Measurements from ENCODE around the gene CBFB.
"Not testable (repeated sequence)": the region's sequence is repeated elsewhere in the genome, so short reads cannot be mapped to it uniquely, and the experiment has no call there.

The CBFB gene

GRCh38 chr16:67101311-67102082 lies 72.5 kb downstream of the CBFB start:
- no peak for DNase-seq

GRCh38 chr16:67104061-67104460 lies 75.1 kb downstream of the CBFB start:
- DNase-seq, result no peak

- no peak for DNase-seq
Measured at GRCh38 chr16:67104845-67105244, 75.9 kb downstream of the CBFB start.

- no peak for DNase-seq
Measured at GRCh38 chr16:67105246-67105645, 76.3 kb downstream of the CBFB start.

- DNase-seq, result no peak
Measured at GRCh38 chr16:67105881-67106280, 76.9 kb downstream of the CBFB start.

GRCh38 chr16:67108489-67108888 lies 79.5 kb downstream of the CBFB start:
- no peak for DNase-seq

GRCh38 chr16:67108931-67109406 lies 80.0 kb downstream of the CBFB start:
- peak in 1 of 2 donors; percentile 18 for DNase-seq

- peak; percentile 96 to 98 for DNase-seq
Measured at GRCh38 chr16:67109407-67110135, 80.6 kb downstream of the CBFB start, which contains the start of gene PHAF1. TSS of gene PHAF1 (plus strand) at chr16:67109941. CDS start at chr16:67110176, 235 bp downstream.

- no peak for DNase-seq
Measured at GRCh38 chr16:67111951-67112444, 83.0 kb downstream of the CBFB start.

GRCh38 chr16:67112591-67113399 lies 83.8 kb downstream of the CBFB start:
- no peak for DNase-seq

- no peak for DNase-seq
Measured at GRCh38 chr16:67114793-67115192, 85.8 kb downstream of the CBFB start.

- no peak for DNase-seq
Measured at GRCh38 chr16:67115639-67116038, 86.7 kb downstream of the CBFB start.

GRCh38 chr16:67116388-67117311 lies 87.7 kb downstream of the CBFB start:
- no peak for DNase-seq

GRCh38 chr16:67117716-67118115 lies 88.8 kb downstream of the CBFB start:
- DNase-seq, result no peak

- DNase-seq, result no peak
Measured at GRCh38 chr16:67120025-67120424, 91.1 kb downstream of the CBFB start.

- not testable (repeated sequence) for DNase-seq
Measured at GRCh38 chr16:67122799-67123198, 93.8 kb downstream of the CBFB start.

GRCh38 chr16:67128417-67128816 lies 99.5 kb downstream of the CBFB start:
- DNase-seq, result no peak

- DNase-seq, result no peak
Measured at GRCh38 chr16:67128887-67129286, 99.9 kb downstream of the CBFB start.

GRCh38 chr16:67129422-67129821 lies 100.5 kb downstream of the CBFB start:
- DNase-seq, result no peak

GRCh38 chr16:67137605-67138004 lies 108.7 kb downstream of the CBFB start:
- DNase-seq, result no peak

- DNase-seq, result no peak
Measured at GRCh38 chr16:67141391-67141790, 112.4 kb downstream of the CBFB start.

- DNase-seq, result no peak
Measured at GRCh38 chr16:67142342-67142741, 113.4 kb downstream of the CBFB start.
